ENCODE data around the gene SEC14L2.
"Not testable (repeated sequence)": the region's sequence is repeated elsewhere in the genome, so short reads cannot be mapped to it uniquely, and the experiment has no call there.

SEC14L2 gene

GRCh38 chr22:30426388-30427353 lies 29.9 kb downstream of the SEC14L2 start:
- DNase-seq (ENCODE audit: low spot score) = peak; percentile 81

- DNase-seq (ENCODE audit: low spot score) = no peak
These were observed 31.1 kb downstream of the SEC14L2 start for GRCh38 chr22:30427871-30428270.

- no peak for DNase-seq (ENCODE audit: low spot score)
These were observed 33.1 kb downstream of the SEC14L2 start for GRCh38 chr22:30429887-30430286.

- no peak for DNase-seq (ENCODE audit: low spot score)
These were observed 34.1 kb downstream of the SEC14L2 start for GRCh38 chr22:30430933-30431332.

- DNase-seq (ENCODE audit: low spot score) = no peak
These were observed 35.3 kb downstream of the SEC14L2 start for GRCh38 chr22:30432096-30432495.

GRCh38 chr22:30432520-30432919 lies 35.7 kb downstream of the SEC14L2 start:
- no peak for DNase-seq (ENCODE audit: low spot score)

GRCh38 chr22:30433227-30433626 lies 36.4 kb downstream of the SEC14L2 start:
- no peak for DNase-seq (ENCODE audit: low spot score)

- DNase-seq (ENCODE audit: low spot score) = no peak
These were observed 37.0 kb downstream of the SEC14L2 start for GRCh38 chr22:30433773-30434172.

- no peak for DNase-seq (ENCODE audit: low spot score)
These were observed 38.0 kb downstream of the SEC14L2 start for GRCh38 chr22:30434843-30435242.

- no peak for DNase-seq (ENCODE audit: low spot score)
These were observed 38.9 kb downstream of the SEC14L2 start for GRCh38 chr22:30435674-30436126.

- DNase-seq (ENCODE audit: low spot score) = no peak
These were observed 39.4 kb downstream of the SEC14L2 start for GRCh38 chr22:30436196-30436595.

GRCh38 chr22:30438559-30438958 lies 41.7 kb downstream of the SEC14L2 start:
- no peak for DNase-seq (ENCODE audit: low spot score)

- DNase-seq (ENCODE audit: low spot score) = no peak
These were observed 42.4 kb downstream of the SEC14L2 start for GRCh38 chr22:30439226-30439625.

- no peak for DNase-seq (ENCODE audit: low spot score)
These were observed 43.0 kb downstream of the SEC14L2 start for GRCh38 chr22:30439836-30440235.

- no peak for DNase-seq (ENCODE audit: low spot score)
These were observed 44.3 kb downstream of the SEC14L2 start for GRCh38 chr22:30441088-30441487.

- peak; percentile 62 for DNase-seq (ENCODE audit: low spot score)
These were observed 48.0 kb downstream of the SEC14L2 start for GRCh38 chr22:30444632-30445437.

GRCh38 chr22:30445438-30446145 lies 48.8 kb downstream of the SEC14L2 start:
- no peak for DNase-seq (ENCODE audit: low spot score)

GRCh38 chr22:30447656-30448055 lies 50.8 kb downstream of the SEC14L2 start:
- no peak for DNase-seq (ENCODE audit: low spot score)

GRCh38 chr22:30451488-30451887 lies 54.7 kb downstream of the SEC14L2 start:
- DNase-seq (ENCODE audit: low spot score) = not testable (repeated sequence)

- DNase-seq (ENCODE audit: low spot score) = no peak
These were observed 56.0 kb downstream of the SEC14L2 start for GRCh38 chr22:30452861-30453260.

GRCh38 chr22:30453731-30454510 lies 57.1 kb downstream of the SEC14L2 start:
- no peak for DNase-seq (ENCODE audit: low spot score)
